Measurements from ENCODE around the gene GCG.

GCG gene

DNA sequence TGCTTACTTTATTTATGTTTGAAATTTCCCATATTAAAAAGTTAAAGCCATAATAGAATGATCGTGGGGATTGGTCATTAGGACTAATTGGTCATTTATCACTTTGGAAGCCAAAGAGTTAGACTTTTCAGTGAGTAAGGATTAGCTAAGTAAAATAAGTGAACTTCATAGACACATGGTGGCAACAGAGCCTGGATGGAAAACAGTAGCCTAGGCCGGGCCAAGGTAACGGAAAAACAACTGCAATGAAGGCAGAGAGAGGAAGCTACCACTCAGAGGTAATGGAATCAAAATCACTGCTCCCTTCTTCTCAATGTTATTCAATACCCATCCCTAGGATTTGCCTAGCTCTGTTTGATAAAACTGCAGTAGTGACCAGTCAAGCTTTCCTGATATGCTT lies 4.1 kb upstream of the GCG start:
- CTCF ChIA-PET: no interaction called here
- TF ChIP-seq LEF1 (IDR thresholded peaks at IDR 0.05; ENCODE audit: borderline replicate concordance): no peak
- TF ChIP-seq ARNT (IDR thresholded peaks at IDR 0.05): no peak
- TF ChIP-seq BHLHE40 (IDR thresholded peaks at IDR 0.05; ENCODE audit: borderline replicate concordance): no peak
- no peak for TF ChIP-seq FOXA1 (IDR thresholded peaks at IDR 0.05)
- TF ChIP-seq FOXM1 (IDR thresholded peaks at IDR 0.05; ENCODE audit: borderline replicate concordance): no peak
- no peak for TF ChIP-seq ZNF384 (IDR thresholded peaks at IDR 0.05)
- TF ChIP-seq HDGF (IDR thresholded peaks at IDR 0.05; ENCODE audit: borderline replicate concordance): no peak
- no peak for TF ChIP-seq SP1 (IDR thresholded peaks at IDR 0.05)
- no peak for TF ChIP-seq SUZ12 (IDR thresholded peaks at IDR 0.05)
- no peak for DNase-seq (ENCODE audit: extremely low spot score)
- POLR2A ChIA-PET: no interaction called here

DNA sequence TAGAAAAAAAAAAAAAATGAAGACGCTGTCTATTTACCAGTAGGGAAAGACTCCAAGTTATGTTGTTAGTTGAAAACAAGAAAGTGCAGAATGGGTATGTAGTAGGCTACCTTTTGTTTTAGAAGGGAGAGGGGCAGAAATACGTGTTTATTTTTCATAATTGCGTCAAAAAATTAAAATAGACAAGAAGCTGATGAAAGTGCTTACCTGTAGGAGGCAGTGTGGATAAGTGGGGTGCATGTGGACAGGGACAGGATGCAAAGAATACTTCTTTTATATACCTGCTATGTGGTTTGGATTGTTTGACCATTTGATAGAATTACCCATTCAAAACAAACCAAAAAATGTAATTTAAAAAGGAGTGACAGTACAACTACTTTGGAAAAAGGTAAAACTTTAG lies 3.0 kb upstream of the GCG start:
- POLR2A ChIA-PET: no interaction called here
- no peak for DNase-seq (ENCODE audit: extremely low spot score)
- TF ChIP-seq PKNOX1 (IDR thresholded peaks at IDR 0.05) (no peak), FOXK2 (IDR thresholded peaks at IDR 0.05) (no peak), TARDBP (IDR thresholded peaks at IDR 0.05) (no peak), SUZ12 (IDR thresholded peaks at IDR 0.05) (no peak), FOXM1 (IDR thresholded peaks at IDR 0.05; ENCODE audit: borderline replicate concordance) (no peak), BHLHE40 (IDR thresholded peaks at IDR 0.05; ENCODE audit: borderline replicate concordance) (no peak), ELF4 (IDR thresholded peaks at IDR 0.05) (no peak), LEF1 (IDR thresholded peaks at IDR 0.05; ENCODE audit: borderline replicate concordance) (no peak), ARNT (IDR thresholded peaks at IDR 0.05) (no peak), SP1 (IDR thresholded peaks at IDR 0.05) (no peak), HDGF (IDR thresholded peaks at IDR 0.05; ENCODE audit: borderline replicate concordance) (no peak)
- CTCF ChIA-PET: no interaction called here

- no peak for TF ChIP-seq ARNT (IDR thresholded peaks at IDR 0.05)
- TF ChIP-seq CTBP1 (IDR thresholded peaks at IDR 0.05; ENCODE audit: borderline replicate concordance): no peak
- CTCF ChIA-PET: interaction anchor here (0.5 to 1.2 kb wide), 8 partner anchors 10 to 772 kb away, joined by 3 to 6 read pairs (median 3); no protein-coding TSS in a partner anchor
- peak; percentile 53 for DNase-seq (ENCODE audit: extremely low spot score)
- POLR2A ChIA-PET: no interaction called here
These were observed 1.7 kb upstream of the GCG start for GRCh38 chr2:162153608-162154224.

DNA sequence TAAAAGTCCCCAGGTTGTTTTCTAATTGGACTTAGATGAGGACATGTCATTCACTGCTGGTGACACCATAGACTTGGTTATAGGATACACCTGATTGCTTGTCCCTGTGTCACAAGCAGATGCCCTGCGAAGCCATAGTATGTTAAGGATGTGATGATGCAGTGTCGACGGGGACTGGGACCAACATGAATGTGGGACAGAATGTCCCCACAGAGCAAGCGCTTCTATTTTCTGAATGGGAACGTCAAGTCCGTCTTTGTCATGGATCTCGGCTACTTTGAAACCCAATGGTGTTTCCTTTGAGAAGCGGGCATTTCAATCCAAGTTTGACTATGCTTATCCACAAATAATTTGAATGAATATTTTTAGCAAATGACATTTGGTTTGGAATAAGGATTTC lies 2.1 kb downstream of the GCG start:
- ChIA-PET POLR2A (no interaction called here), CTCF (no interaction called here)
- no peak for DNase-seq (ENCODE audit: extremely low spot score)
- no peak for TF ChIP-seq TARDBP (IDR thresholded peaks at IDR 0.05)
- no peak for TF ChIP-seq FOXK2 (IDR thresholded peaks at IDR 0.05)
- TF ChIP-seq HDGF (IDR thresholded peaks at IDR 0.05; ENCODE audit: borderline replicate concordance): no peak
- TF ChIP-seq BHLHE40 (IDR thresholded peaks at IDR 0.05; ENCODE audit: borderline replicate concordance): no peak
- TF ChIP-seq ARNT (IDR thresholded peaks at IDR 0.05): no peak
- TF ChIP-seq FOXA1 (IDR thresholded peaks at IDR 0.05): no peak
- TF ChIP-seq SUZ12 (IDR thresholded peaks at IDR 0.05): no peak
- TF ChIP-seq NFRKB (IDR thresholded peaks at IDR 0.05): no peak
- TF ChIP-seq ZNF384 (IDR thresholded peaks at IDR 0.05): no peak
- no peak for TF ChIP-seq LEF1 (IDR thresholded peaks at IDR 0.05; ENCODE audit: borderline replicate concordance)
- no peak for TF ChIP-seq CTBP1 (IDR thresholded peaks at IDR 0.05; ENCODE audit: borderline replicate concordance)
- no peak for TF ChIP-seq L3MBTL2 (conservative IDR thresholded peaks at IDR 0.05)
- TF ChIP-seq PKNOX1 (IDR thresholded peaks at IDR 0.05): no peak
- TF ChIP-seq SP1 (IDR thresholded peaks at IDR 0.05): no peak
- no peak for TF ChIP-seq FOXM1 (IDR thresholded peaks at IDR 0.05; ENCODE audit: borderline replicate concordance)
- TF ChIP-seq ELF4 (IDR thresholded peaks at IDR 0.05): no peak

DNA sequence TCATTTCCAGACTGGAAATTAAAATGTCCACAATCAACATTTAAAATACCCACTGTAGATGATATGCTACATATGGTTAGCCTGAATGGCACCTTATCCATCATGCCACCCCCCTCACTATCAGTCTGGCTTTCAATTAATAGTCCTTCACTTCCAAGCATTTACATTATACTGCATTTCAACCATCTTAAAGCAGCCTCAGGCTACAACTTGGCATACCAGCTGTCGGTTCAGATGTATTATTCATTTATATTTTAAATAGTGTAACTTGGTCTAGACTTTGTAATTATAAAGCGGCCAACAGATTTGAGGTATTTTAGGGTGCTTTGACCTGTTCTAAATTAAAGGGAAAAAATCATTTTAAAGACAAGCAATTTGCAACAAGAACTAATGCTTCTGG lies 2.6 kb downstream of the GCG start:
- CTCF ChIA-PET: no interaction called here
- no peak for DNase-seq (ENCODE audit: extremely low spot score)
- POLR2A ChIA-PET: no interaction called here

DNA sequence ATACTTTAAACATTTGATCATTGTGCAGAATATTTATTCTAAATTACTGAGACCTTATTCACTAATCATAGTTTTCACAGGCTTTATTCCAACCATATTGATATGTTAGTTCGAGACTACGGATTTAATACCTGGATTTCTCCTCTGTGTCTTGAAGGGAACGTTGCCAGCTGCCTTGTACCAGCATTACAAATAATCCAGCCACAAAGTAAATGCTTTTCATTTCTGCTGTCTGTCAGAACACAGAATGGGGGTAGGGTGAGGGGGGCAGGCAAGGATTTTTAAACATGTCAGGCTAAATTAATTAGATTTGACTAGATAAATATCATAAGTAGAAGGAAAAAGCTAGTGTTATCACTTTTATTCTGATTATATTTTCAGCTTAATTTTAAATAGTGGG lies 3.1 kb downstream of the GCG start:
- ChIA-PET CTCF (no interaction called here), POLR2A (no interaction called here)
- DNase-seq (ENCODE audit: extremely low spot score): no peak

More for the DNA sequence above, 2.6 kb downstream of the GCG start:
- TF ChIP-seq ARNT (IDR thresholded peaks at IDR 0.05) (no peak), ELF4 (IDR thresholded peaks at IDR 0.05) (no peak), LEF1 (IDR thresholded peaks at IDR 0.05; ENCODE audit: borderline replicate concordance) (no peak), ZNF384 (IDR thresholded peaks at IDR 0.05) (no peak), HDGF (IDR thresholded peaks at IDR 0.05; ENCODE audit: borderline replicate concordance) (no peak)

More for the DNA sequence above, 3.1 kb downstream of the GCG start:
- TF ChIP-seq L3MBTL2 (conservative IDR thresholded peaks at IDR 0.05) (no peak), SP1 (IDR thresholded peaks at IDR 0.05) (no peak), NFRKB (IDR thresholded peaks at IDR 0.05) (no peak), HDGF (IDR thresholded peaks at IDR 0.05; ENCODE audit: borderline replicate concordance) (no peak), FOXK2 (IDR thresholded peaks at IDR 0.05) (no peak), ELF4 (IDR thresholded peaks at IDR 0.05) (no peak), CTBP1 (IDR thresholded peaks at IDR 0.05; ENCODE audit: borderline replicate concordance) (no peak), BHLHE40 (IDR thresholded peaks at IDR 0.05; ENCODE audit: borderline replicate concordance) (no peak), FOXA1 (IDR thresholded peaks at IDR 0.05) (no peak), SUZ12 (IDR thresholded peaks at IDR 0.05) (no peak), TARDBP (IDR thresholded peaks at IDR 0.05) (no peak), ARNT (IDR thresholded peaks at IDR 0.05) (no peak), ZNF384 (IDR thresholded peaks at IDR 0.05) (no peak), FOXM1 (IDR thresholded peaks at IDR 0.05; ENCODE audit: borderline replicate concordance) (no peak), LEF1 (IDR thresholded peaks at IDR 0.05; ENCODE audit: borderline replicate concordance) (no peak), PKNOX1 (IDR thresholded peaks at IDR 0.05) (no peak)

Measured in HEK293T (cell line).